ENCODE data around the gene ATXN1. TPM values are rescaled to one million over a fixed set of nuclear protein-coding genes. Genes with fewer than 3 reads are reported as not detected.

The ATXN1 gene
- total RNA-seq, 1 experiment from 2014 or later, result 25.6 TPM

GRCh38 chr6:16327777-16328325, 433.4 kb downstream of the ATXN1 start:
- ChIA-PET CTCF (interaction anchor here (0.5 kb wide), 1 partner anchor 82 kb away, joined by 6 read pairs; no protein-coding TSS in a partner anchor), POLR2A (ENCODE audit: low non-redundant PET) (no interaction called here)
- BruUV-seq (replicated peaks), result no TSS peak
- no peak for DNase-seq (ENCODE audit: low spot score)
- Histone ChIP-seq H3K27ac (ENCODE audit: low read depth, low read length, poor library complexity, severe bottlenecking) (no peak overlapping the region), H3K27me3 (replicated peaks; ENCODE audit: insufficient read depth, low read depth, low read length, poor library complexity) (no peaks in the 10 kb centered on the region), H3K4me3 (ENCODE audit: low read depth, low read length, poor library complexity, severe bottlenecking) (no peak overlapping the region), H3K4me1 (ENCODE audit: insufficient read depth, low read length, poor library complexity, severe bottlenecking) (peaks cover 16% of the 10 kb centered on the region), H3K36me3 (ENCODE audit: insufficient read depth, low read length, poor library complexity, severe bottlenecking) (no peaks in the 10 kb centered on the region), H3K9me3 (ENCODE audit: low read depth, low read length, poor library complexity, severe bottlenecking) (no peaks in the 10 kb centered on the region)
- no peak for TF ChIP-seq CTCF (conservative IDR thresholded peaks at IDR 0.05; ENCODE audit: low read depth, low read length)
- intact Hi-C loops (cut with micrococcal nuclease; ENCODE audit: unreplicated experiment), result no loop called here

DNA sequence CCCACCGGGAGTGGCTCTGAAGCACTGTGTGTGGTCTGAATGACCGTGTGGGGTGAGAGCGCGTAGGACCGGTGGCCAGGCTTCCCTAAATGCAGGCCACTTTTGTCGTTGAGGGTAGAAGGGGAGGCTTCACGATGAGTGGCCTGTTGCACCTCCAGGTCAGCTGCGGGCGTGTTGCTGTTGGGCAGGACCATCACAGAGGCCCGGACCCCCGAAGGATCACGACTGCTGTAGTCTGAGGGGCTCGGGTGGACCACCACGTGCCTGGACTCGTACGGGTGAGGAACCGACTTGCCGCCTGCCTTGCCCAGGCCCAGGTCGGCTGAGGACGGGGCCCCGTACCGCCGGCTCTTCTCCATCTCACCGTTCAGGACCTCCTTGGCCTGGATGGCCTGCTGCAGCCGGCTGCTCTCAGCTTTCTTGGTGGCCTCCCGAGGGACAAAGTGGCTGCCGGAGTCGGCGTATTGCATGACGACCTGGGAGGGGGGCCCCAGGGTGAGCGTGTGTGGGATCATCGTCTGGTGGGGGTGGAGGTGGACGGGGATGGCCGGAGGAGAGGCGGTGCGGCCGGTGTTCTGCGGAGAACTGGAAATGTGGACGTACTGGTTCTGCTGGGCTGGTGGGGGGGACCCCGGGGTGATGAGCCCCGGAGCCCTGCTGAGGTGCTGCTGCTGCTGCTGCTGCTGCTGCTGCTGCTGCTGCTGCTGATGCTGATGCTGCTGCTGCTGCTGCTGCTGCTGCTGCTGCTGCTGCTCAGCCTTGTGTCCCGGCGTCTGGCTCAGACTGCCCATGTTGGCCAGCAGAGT, 434.1 kb downstream of the ATXN1 start:
- ChIA-PET CTCF (interaction anchor here (0.5 kb wide), 1 partner anchor 83 kb away, joined by 6 read pairs; no protein-coding TSS in a partner anchor), POLR2A (ENCODE audit: low non-redundant PET) (no interaction called here)
- H3K4me3 ChIP-seq (ENCODE audit: low read depth, low read length, poor library complexity, severe bottlenecking), result no peak overlapping the region
- peaks cover 18% of the 10 kb centered on the region for H3K4me1 ChIP-seq (ENCODE audit: insufficient read depth, low read length, poor library complexity, severe bottlenecking)
- H3K27me3 ChIP-seq (replicated peaks; ENCODE audit: insufficient read depth, low read depth, low read length, poor library complexity), result no peaks in the 10 kb centered on the region
- no peak for DNase-seq (ENCODE audit: low spot score)
- H3K36me3 ChIP-seq (ENCODE audit: insufficient read depth, low read length, poor library complexity, severe bottlenecking), result no peaks in the 10 kb centered on the region
- no peaks in the 10 kb centered on the region for H3K9me3 ChIP-seq (ENCODE audit: low read depth, low read length, poor library complexity, severe bottlenecking)
- BruUV-seq (replicated peaks), result no TSS peak
- intact Hi-C loops (cut with micrococcal nuclease; ENCODE audit: unreplicated experiment), result no loop called here
- no peak for TF ChIP-seq EZH2 (IDR thresholded peaks at IDR 0.05; ENCODE audit: borderline replicate concordance, low read depth, low read length, poor library complexity, severe bottlenecking)
- no peak for TF ChIP-seq CTCF (conservative IDR thresholded peaks at IDR 0.05; ENCODE audit: low read depth, low read length)
- no peak overlapping the region for H3K27ac ChIP-seq (ENCODE audit: low read depth, low read length, poor library complexity, severe bottlenecking)

DNA sequence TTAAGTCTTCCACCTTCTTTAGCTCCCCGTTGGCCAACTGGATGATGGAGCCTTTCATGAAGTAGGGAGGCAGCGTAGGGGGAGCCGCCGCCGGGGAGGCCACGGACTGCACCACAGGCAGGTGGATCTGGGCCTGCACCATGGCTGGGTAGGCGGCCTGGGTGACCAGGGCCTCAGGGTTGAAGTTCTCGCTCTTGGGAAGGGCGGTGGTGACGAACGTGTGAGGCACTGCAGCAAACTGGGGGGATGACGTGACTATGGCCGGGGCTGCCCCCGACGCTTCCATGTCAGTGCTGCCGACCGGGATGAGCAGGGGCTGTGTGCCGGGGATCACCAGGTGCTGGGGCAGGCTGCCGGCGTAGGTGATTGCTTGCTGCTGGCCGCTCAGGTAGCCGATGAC, 434.7 kb downstream of the ATXN1 start:
- peaks cover 18% of the 10 kb centered on the region for H3K4me1 ChIP-seq (ENCODE audit: insufficient read depth, low read length, poor library complexity, severe bottlenecking)
- H3K4me3 ChIP-seq (ENCODE audit: low read depth, low read length, poor library complexity, severe bottlenecking), result no peak overlapping the region
- H3K36me3 ChIP-seq (ENCODE audit: insufficient read depth, low read length, poor library complexity, severe bottlenecking), result no peaks in the 10 kb centered on the region
- POLR2A ChIA-PET (ENCODE audit: low non-redundant PET), result no interaction called here
- no peak overlapping the region for H3K27ac ChIP-seq (ENCODE audit: low read depth, low read length, poor library complexity, severe bottlenecking)
- no peak for DNase-seq (ENCODE audit: low spot score)
- intact Hi-C loops (cut with micrococcal nuclease; ENCODE audit: unreplicated experiment), result no loop called here
- TF ChIP-seq EZH2 (IDR thresholded peaks at IDR 0.05; ENCODE audit: borderline replicate concordance, low read depth, low read length, poor library complexity, severe bottlenecking), result no peak
- no peak for TF ChIP-seq CTCF (conservative IDR thresholded peaks at IDR 0.05; ENCODE audit: low read depth, low read length)
- CTCF ChIA-PET, result no interaction called here
- no TSS peak for BruUV-seq (replicated peaks)
- H3K9me3 ChIP-seq (ENCODE audit: low read depth, low read length, poor library complexity, severe bottlenecking), result no peaks in the 10 kb centered on the region
- no peaks in the 10 kb centered on the region for H3K27me3 ChIP-seq (replicated peaks; ENCODE audit: insufficient read depth, low read depth, low read length, poor library complexity)
